Measurements from ENCODE around the gene VOPP1.

Gene VOPP1

DNA sequence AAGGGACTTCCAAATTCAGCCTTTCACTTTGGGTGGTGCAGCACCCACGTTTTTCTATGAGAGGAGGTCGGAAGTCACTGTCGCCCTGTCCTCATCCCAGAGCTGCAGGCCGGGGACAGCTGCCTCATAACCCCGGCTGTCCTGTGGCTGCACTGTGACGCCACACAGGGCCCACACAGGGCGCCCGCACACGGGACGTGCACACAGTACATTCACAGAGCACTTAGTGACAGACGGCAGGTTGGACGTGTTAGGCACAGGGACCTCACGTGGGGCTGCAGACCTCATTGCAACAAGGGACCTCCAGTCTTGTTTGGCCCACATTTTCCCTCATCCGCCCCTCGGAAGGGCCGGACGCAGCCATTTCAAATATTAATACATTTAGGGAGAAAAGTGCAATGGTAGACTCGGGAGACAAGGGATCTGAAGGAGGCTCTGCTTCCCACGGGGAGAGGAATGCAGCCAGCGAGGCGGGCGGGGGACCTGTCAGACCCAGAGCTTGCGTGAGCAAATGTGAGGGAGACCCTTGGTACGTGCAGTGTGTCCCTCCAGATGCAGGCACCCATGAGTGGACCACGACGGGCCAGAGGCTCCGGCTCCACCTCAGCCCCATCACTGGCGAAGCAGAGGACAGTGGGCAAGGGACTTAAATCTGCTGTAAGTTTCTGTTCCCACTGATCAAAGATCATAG lies 86.7 kb downstream of the VOPP1 start:
- no peaks in the 10 kb centered on the region for H3K27me3 ChIP-seq (ENCODE audit: control insufficient read depth in 1 of 2, insufficient read depth in 2 of 2, low read length in 2 of 2)
- H3K4me1 ChIP-seq (ENCODE audit: control insufficient read depth in 1 of 2, insufficient read depth in 2 of 2, low read length in 2 of 2), result no peaks in the 10 kb centered on the region
- H3K4me3 ChIP-seq (ENCODE audit: low read depth in 1 of 2, low read length in 2 of 2), result no peak overlapping the region
- no peak overlapping the region for H3K27ac ChIP-seq (ENCODE audit: low read depth, low read length)
- H3K9ac ChIP-seq (ENCODE audit: low read depth in 1 of 2, low read length in 2 of 2), result no peak overlapping the region
- H3K36me3 ChIP-seq (ENCODE audit: control insufficient read depth in 1 of 2, insufficient read depth in 2 of 2, low read length in 2 of 2), result peaks cover 19 to 55% of the 10 kb centered on the region in 2 donors
- no peaks in the 10 kb centered on the region for H3K9me3 ChIP-seq (ENCODE audit: control insufficient read depth in 1 of 2, low read length in 2 of 2)

DNA sequence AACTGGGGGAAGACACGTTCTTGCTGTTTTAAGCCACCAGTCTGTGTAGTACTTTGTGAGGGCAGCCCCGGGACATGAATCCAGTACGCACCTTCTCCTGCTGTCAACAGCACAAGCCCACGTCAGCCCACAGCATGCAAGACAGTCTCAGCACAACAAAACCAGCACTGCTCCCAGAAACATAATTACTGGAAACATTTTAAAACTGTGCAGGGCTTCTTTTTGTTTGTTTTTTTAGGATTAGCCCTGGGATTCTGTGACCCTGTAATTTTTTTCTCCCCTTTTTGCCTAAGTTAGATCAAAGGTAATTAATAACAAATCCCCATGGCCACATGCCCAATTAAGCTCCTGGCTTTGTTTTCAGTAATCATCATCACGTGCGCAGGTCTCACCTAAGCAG lies 87.5 kb downstream of the VOPP1 start:
- H3K9me3 ChIP-seq (ENCODE audit: control insufficient read depth in 1 of 2, low read length in 2 of 2), result no peaks in the 10 kb centered on the region
- H3K4me1 ChIP-seq (ENCODE audit: control insufficient read depth in 1 of 2, insufficient read depth in 2 of 2, low read length in 2 of 2), result no peaks in the 10 kb centered on the region
- peaks cover 16 to 48% of the 10 kb centered on the region in 2 donors for H3K36me3 ChIP-seq (ENCODE audit: control insufficient read depth in 1 of 2, insufficient read depth in 2 of 2, low read length in 2 of 2)
- H3K4me3 ChIP-seq (ENCODE audit: low read depth in 1 of 2, low read length in 2 of 2), result no peak overlapping the region
- no peaks in the 10 kb centered on the region for H3K27me3 ChIP-seq (ENCODE audit: control insufficient read depth in 1 of 2, insufficient read depth in 2 of 2, low read length in 2 of 2)
- no peak overlapping the region for H3K27ac ChIP-seq (ENCODE audit: low read depth, low read length)
- no peak overlapping the region for H3K9ac ChIP-seq (ENCODE audit: low read depth in 1 of 2, low read length in 2 of 2)

- Histone ChIP-seq H3K4me1 (ENCODE audit: control insufficient read depth in 1 of 2, insufficient read depth in 2 of 2, low read length in 2 of 2) (no peaks in the 10 kb centered on the region), H3K27ac (ENCODE audit: low read depth, low read length) (no peak overlapping the region), H3K9ac (ENCODE audit: low read depth in 1 of 2, low read length in 2 of 2) (no peak overlapping the region), H3K4me3 (ENCODE audit: low read depth in 1 of 2, low read length in 2 of 2) (no peak overlapping the region), H3K9me3 (ENCODE audit: control insufficient read depth in 1 of 2, low read length in 2 of 2) (no peaks in the 10 kb centered on the region), H3K27me3 (ENCODE audit: control insufficient read depth in 1 of 2, insufficient read depth in 2 of 2, low read length in 2 of 2) (no peaks in the 10 kb centered on the region), H3K36me3 (ENCODE audit: control insufficient read depth in 1 of 2, insufficient read depth in 2 of 2, low read length in 2 of 2) (peaks cover 12 to 42% of the 10 kb centered on the region in 2 donors)
These were observed 88.1 kb downstream of the VOPP1 start for GRCh38 chr7:55484241-55484640.

DNA sequence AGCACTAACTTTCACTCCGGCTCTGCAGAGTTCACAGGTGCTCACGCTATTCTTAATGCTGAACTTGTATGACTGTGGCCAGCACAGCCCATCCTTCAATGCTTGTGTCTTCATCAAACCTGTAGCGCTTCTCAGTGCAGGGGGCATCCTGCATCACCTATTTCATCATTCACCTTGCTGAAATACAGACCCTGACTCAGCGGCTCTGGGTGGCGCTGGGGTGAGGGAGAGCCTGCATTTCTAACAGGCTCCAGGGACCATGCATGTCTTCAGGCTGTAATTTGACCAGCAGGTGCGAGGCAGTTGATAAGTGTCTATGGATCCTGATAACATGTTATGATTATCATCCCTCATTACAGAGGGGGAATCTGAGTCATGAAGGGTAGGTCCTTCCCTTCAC lies 89.3 kb downstream of the VOPP1 start:
- H3K4me1 ChIP-seq (ENCODE audit: control insufficient read depth in 1 of 2, insufficient read depth in 2 of 2, low read length in 2 of 2), result no peaks in the 10 kb centered on the region
- H3K27ac ChIP-seq (ENCODE audit: low read depth, low read length), result no peak overlapping the region
- H3K36me3 ChIP-seq (ENCODE audit: control insufficient read depth in 1 of 2, insufficient read depth in 2 of 2, low read length in 2 of 2), result peaks cover 7 to 34% of the 10 kb centered on the region in 2 donors
- H3K4me3 ChIP-seq (ENCODE audit: low read depth in 1 of 2, low read length in 2 of 2), result no peak overlapping the region
- H3K27me3 ChIP-seq (ENCODE audit: control insufficient read depth in 1 of 2, insufficient read depth in 2 of 2, low read length in 2 of 2), result no peaks in the 10 kb centered on the region
- no peaks in the 10 kb centered on the region for H3K9me3 ChIP-seq (ENCODE audit: control insufficient read depth in 1 of 2, low read length in 2 of 2)
- H3K9ac ChIP-seq (ENCODE audit: low read depth in 1 of 2, low read length in 2 of 2), result no peak overlapping the region

DNA sequence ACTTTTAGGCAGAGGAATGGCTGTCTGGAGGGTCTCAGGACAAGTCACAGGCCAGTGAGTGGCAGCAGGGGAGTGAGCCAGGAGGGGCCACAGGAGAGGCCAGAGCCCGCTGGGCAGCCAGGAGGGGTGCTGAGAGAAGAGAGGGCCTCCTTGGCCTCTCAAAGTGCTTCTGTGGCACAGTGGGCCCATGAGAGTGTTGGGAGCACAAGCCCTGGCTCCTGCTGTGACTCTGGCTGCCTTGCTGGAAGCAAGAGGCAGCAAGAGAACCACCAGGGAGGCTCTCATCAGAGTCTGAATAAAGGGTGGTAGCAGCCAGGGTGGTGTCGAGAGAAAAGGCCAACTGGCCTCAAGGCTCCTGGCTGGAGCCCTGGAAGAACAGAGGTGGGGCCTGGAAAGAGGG lies 91.1 kb downstream of the VOPP1 start:
- Histone ChIP-seq H3K4me3 (ENCODE audit: low read depth in 1 of 2, low read length in 2 of 2) (no peak overlapping the region), H3K4me1 (ENCODE audit: control insufficient read depth in 1 of 2, insufficient read depth in 2 of 2, low read length in 2 of 2) (peaks cover 0 to 9% of the 10 kb centered on the region in 2 donors), H3K36me3 (ENCODE audit: control insufficient read depth in 1 of 2, insufficient read depth in 2 of 2, low read length in 2 of 2) (peaks cover 13 to 35% of the 10 kb centered on the region in 2 donors), H3K9ac (ENCODE audit: low read depth in 1 of 2, low read length in 2 of 2) (no peak overlapping the region), H3K9me3 (ENCODE audit: control insufficient read depth in 1 of 2, low read length in 2 of 2) (no peaks in the 10 kb centered on the region), H3K27ac (ENCODE audit: low read depth, low read length) (no peak overlapping the region), H3K27me3 (ENCODE audit: control insufficient read depth in 1 of 2, insufficient read depth in 2 of 2, low read length in 2 of 2) (no peaks in the 10 kb centered on the region)

- Histone ChIP-seq H3K4me1 (ENCODE audit: control insufficient read depth in 1 of 2, insufficient read depth in 2 of 2, low read length in 2 of 2) (peaks cover 0 to 9% of the 10 kb centered on the region in 2 donors), H3K9ac (ENCODE audit: low read depth in 1 of 2, low read length in 2 of 2) (no peak overlapping the region), H3K27me3 (ENCODE audit: control insufficient read depth in 1 of 2, insufficient read depth in 2 of 2, low read length in 2 of 2) (no peaks in the 10 kb centered on the region), H3K27ac (ENCODE audit: low read depth, low read length) (no peak overlapping the region), H3K9me3 (ENCODE audit: control insufficient read depth in 1 of 2, low read length in 2 of 2) (no peaks in the 10 kb centered on the region), H3K36me3 (ENCODE audit: control insufficient read depth in 1 of 2, insufficient read depth in 2 of 2, low read length in 2 of 2) (peaks cover 17 to 32% of the 10 kb centered on the region in 2 donors), H3K4me3 (ENCODE audit: low read depth in 1 of 2, low read length in 2 of 2) (no peak overlapping the region)
These were observed 93.6 kb downstream of the VOPP1 start for GRCh38 chr7:55478700-55479099.

GRCh38 chr7:55477781-55478374 lies 94.4 kb downstream of the VOPP1 start:
- H3K9me3 ChIP-seq (ENCODE audit: control insufficient read depth in 1 of 2, low read length in 2 of 2), result no peaks in the 10 kb centered on the region

GRCh38 chr7:55476852-55477780 lies 95.2 kb downstream of the VOPP1 start:
- Histone ChIP-seq H3K4me1 (ENCODE audit: control insufficient read depth in 1 of 2, insufficient read depth in 2 of 2, low read length in 2 of 2) (peaks cover 0 to 9% of the 10 kb centered on the region in 2 donors), H3K9ac (ENCODE audit: low read depth in 1 of 2, low read length in 2 of 2) (no peak overlapping the region), H3K27ac (ENCODE audit: low read depth, low read length) (no peak overlapping the region), H3K4me3 (ENCODE audit: low read depth in 1 of 2, low read length in 2 of 2) (no peak overlapping the region), H3K36me3 (ENCODE audit: control insufficient read depth in 1 of 2, insufficient read depth in 2 of 2, low read length in 2 of 2) (peaks cover 17 to 33% of the 10 kb centered on the region in 2 donors), H3K27me3 (ENCODE audit: control insufficient read depth in 1 of 2, insufficient read depth in 2 of 2, low read length in 2 of 2) (no peaks in the 10 kb centered on the region), H3K9me3 (ENCODE audit: control insufficient read depth in 1 of 2, low read length in 2 of 2) (no peaks in the 10 kb centered on the region)

More at GRCh38 chr7:55477781-55478374, 94.4 kb downstream of the VOPP1 start:
- Histone ChIP-seq H3K9ac (ENCODE audit: low read depth in 1 of 2, low read length in 2 of 2) (no peak overlapping the region), H3K36me3 (ENCODE audit: control insufficient read depth in 1 of 2, insufficient read depth in 2 of 2, low read length in 2 of 2) (peaks cover 17 to 33% of the 10 kb centered on the region in 2 donors), H3K4me3 (ENCODE audit: low read depth in 1 of 2, low read length in 2 of 2) (no peak overlapping the region), H3K27ac (ENCODE audit: low read depth, low read length) (no peak overlapping the region), H3K4me1 (ENCODE audit: control insufficient read depth in 1 of 2, insufficient read depth in 2 of 2, low read length in 2 of 2) (peaks cover 0 to 9% of the 10 kb centered on the region in 2 donors), H3K27me3 (ENCODE audit: control insufficient read depth in 1 of 2, insufficient read depth in 2 of 2, low read length in 2 of 2) (no peaks in the 10 kb centered on the region)

GRCh38 chr7:55475855-55476803 lies 96.2 kb downstream of the VOPP1 start:
- no peak overlapping the region for H3K27ac ChIP-seq (ENCODE audit: low read depth, low read length)
- peaks cover 17 to 33% of the 10 kb centered on the region in 2 donors for H3K36me3 ChIP-seq (ENCODE audit: control insufficient read depth in 1 of 2, insufficient read depth in 2 of 2, low read length in 2 of 2)
- peaks cover 0 to 9% of the 10 kb centered on the region in 2 donors for H3K4me1 ChIP-seq (ENCODE audit: control insufficient read depth in 1 of 2, insufficient read depth in 2 of 2, low read length in 2 of 2)
- no peak overlapping the region for H3K4me3 ChIP-seq (ENCODE audit: low read depth in 1 of 2, low read length in 2 of 2)
- H3K9me3 ChIP-seq (ENCODE audit: control insufficient read depth in 1 of 2, low read length in 2 of 2), result no peaks in the 10 kb centered on the region
- no peaks in the 10 kb centered on the region for H3K27me3 ChIP-seq (ENCODE audit: control insufficient read depth in 1 of 2, insufficient read depth in 2 of 2, low read length in 2 of 2)
- H3K9ac ChIP-seq (ENCODE audit: low read depth in 1 of 2, low read length in 2 of 2), result no peak overlapping the region

Data from duodenal mucosa (tissue), 2 donors.